Stimulated activated CD4-positive, alpha-beta T cell treated with anti-CD3 and anti-CD28 coated beads, Interleukin-15, amount 100 ng/mL, for 48 hours (primary cell): ENCODE measurements around the gene CCNG2.
"Not testable (repeated sequence)": the region's sequence is repeated elsewhere in the genome, so short reads cannot be mapped to it uniquely, and the experiment has no call there.

Experiments used
- DNase-seq, 2 donors: peaks; one replicate each; pipeline ENCODE4 v3.0.0-alpha.2; 2020; ENCODE audit warnings: low read depth in 2 of 2

The CCNG2 gene, protein sequence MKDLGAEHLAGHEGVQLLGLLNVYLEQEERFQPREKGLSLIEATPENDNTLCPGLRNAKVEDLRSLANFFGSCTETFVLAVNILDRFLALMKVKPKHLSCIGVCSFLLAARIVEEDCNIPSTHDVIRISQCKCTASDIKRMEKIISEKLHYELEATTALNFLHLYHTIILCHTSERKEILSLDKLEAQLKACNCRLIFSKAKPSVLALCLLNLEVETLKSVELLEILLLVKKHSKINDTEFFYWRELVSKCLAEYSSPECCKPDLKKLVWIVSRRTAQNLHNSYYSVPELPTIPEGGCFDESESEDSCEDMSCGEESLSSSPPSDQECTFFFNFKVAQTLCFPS

DNA sequence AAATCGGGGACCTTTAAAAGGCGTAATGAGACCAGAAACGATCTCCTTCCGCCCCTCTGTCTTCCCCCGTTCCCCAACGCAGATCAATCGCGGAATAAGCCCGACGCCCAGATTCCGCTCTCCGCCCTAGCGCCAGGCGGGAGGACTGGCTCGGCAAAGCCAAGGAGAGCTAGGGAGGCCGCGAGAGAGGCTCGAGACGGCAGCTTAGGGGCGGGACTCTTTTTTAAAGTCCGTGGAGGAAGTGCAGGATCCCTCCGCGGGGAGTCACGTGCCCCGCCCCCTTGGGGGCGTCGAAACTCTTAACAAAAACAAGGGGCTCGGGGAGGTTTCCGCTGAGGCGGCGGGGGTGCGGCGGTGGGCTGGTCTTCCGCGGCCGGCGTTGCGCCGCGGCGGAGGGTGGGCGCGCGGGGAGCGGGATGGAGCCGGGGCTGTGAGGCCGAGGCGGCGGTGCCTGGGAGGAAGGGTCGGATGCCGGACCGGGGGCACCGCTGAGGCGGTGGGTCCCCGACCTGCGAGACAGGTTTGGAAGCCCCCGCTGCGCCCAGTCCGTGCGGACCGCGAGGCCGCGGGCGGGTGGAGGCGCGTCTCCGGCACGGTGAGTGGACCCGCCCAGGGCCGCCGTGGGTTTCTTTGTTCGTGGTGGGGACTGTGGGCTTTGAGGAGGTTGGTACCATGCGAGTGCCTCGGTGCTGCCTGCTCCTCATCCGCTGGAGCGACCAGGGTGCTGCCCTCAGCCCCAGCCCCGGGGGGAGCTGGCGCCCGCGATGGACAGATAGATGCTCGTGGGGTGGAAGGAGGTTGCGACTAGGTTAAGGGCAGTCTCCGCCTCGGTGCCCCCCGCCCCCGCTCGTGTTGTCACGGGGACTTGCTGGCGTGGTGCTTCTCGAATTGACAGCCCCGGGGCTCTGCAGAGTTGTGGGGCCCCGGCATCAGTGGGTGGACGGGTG, at the start of gene CCNG2:
CCNG2 (plus strand) TSS at position 296 of the 947 bp plus-strand sequence. CDS start 1,326 bp downstream, outside the sequence.
- DNase-seq = peak; percentile 59 to 63

DNA sequence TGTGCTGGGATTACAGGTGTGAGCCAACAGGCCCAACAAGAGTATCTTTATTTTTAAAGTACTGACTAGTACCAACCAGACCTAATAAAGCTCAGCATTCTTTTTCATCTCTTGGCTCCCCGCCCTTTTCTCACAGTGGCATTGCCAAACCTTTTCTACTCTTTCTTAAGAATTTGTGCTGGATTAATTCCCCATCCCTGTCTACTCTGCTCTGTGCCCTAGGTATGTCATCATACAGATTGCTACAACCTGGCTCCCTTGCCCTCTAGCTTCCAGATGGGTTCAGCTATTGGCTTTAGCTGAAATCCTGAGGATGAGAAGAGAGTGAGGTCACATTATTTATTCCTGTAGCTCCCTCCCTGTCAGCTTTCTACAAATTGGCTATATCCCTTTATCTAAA, 46.3 kb upstream of the CCNG2 start:
- no peak for DNase-seq

DNA sequence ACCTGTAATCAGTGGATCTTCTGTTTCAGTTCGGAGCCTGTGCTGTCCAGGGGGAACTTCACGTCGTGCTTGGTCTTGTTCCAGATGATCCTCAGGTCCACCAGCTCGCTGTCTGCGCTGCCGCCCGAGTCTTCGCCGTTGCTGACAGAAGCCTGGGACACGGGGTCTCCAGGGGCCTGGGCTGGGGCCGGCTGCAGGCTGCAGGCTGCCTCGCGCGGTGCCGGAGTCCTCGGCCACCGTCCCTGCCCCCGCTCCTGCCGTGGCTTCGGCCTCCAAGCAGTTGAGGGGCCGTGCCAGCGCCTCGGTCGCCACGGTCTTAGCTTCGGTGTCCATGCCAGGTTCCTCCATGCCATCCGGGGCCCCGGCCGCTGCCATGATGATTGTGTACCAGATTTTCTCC, 43.9 kb upstream of the CCNG2 start:
- no peak for DNase-seq

DNA sequence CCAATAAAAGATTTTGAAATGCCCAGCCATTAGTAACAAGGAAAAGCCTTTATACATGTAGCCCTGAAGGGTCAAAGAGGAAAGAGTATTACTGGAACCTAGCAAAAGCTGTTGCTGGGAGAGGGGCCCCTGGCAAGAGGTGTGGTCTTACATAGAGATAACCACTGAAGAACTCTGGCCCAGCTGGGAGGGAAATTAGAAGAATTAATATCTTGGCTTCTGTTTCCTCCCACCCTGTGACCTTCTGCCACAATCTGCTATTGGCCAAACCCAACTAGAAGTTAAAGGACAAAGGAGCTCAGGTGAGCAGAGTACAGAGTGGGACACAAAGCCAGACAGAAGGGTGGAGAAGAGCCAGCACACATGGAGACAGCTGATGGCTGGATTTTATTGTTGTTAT, 39.3 kb upstream of the CCNG2 start:
- no peak for DNase-seq

DNA sequence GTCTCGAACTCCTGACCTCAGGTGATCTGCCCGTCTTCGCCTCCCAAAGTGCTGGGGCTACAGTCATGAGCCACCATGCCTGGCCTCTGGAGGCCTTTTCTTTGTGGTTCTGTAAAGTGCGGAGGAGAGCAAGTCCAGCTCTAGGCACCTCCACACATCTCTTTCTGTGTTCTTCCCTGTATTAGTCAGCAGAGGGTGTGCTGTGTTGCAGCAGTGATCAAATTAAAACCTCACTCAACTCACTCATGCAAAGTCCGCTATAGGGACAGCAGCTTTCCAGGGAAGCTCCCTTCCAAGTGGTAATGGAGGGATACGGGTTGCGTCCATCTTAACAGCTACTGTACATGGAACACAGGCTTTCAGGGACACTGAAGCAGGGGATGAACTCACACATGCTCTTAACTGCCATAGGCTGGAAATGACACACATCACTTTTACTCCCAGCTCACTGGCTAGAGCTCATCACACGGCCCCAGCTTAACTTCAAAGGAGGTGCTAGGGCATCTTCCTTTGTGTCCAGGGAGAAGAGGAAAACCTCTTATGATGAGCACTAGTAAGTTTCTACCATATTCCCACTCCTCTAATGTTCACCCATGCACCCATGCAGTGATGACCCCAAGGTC, 36.0 kb upstream of the CCNG2 start:
- DNase-seq = no peak

DNA sequence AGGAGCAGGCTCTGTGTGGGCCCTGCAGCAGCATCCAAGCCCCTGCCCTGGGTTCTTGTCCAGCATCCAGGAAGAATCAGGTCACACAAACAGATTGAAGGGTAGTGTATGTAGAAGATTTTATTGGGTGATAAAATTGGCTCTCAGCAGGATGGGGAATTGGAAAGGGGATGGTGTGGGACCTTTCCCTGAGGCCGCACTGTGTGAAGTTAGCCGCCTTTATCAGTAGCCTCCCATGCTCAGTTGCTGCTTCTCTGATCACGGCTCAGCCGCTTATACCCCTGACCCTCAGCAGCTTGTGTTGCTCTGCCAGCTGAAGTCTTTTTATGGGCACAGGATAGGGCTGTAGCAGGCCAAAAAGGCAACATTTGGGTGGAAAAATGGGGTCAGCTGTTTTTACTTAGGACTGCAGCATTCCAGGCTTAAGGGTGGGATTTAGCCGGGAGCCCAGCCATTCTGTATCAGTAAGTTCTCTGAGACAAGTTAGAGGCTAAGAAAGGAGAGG, 35.2 kb upstream of the CCNG2 start:
- DNase-seq = no peak

DNA sequence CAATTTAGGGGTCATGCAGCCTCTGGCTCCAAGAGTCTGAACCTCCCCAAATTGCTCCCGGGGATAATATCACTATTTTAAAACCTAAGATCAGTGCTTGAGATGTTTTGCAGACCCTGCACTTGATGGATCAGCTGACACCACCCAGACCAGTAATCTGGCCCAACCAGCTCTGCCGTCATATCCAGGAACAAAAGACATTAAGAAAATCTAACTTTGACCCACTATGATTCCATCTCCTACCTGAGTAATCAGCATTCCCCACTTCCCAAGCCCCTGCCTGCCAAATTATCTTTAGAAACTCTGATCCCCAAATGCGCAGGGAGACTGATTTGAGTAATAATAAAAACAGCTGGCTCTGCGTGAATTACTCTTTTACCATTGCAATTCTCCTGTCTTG, 34.4 kb upstream of the CCNG2 start:
- no peak for DNase-seq

DNA sequence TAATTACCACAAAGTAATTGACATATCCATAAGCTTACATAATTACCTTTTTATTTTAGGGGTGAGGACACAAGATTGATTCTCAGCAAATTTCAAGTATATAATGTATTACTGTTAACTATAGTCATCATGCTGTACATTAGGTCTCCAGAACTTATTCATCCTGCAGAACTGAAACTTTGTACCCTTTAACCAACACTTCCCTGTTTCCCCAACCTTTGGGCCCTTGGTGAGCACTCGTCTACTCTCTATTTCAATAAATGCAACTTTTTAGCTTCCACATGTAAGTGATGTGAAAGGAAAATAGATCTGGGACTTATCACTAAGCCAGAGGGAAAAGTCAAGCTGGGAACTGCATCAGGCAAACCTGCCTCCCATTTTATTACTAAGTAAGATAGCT, 33.6 kb upstream of the CCNG2 start:
- no peak for DNase-seq

DNA sequence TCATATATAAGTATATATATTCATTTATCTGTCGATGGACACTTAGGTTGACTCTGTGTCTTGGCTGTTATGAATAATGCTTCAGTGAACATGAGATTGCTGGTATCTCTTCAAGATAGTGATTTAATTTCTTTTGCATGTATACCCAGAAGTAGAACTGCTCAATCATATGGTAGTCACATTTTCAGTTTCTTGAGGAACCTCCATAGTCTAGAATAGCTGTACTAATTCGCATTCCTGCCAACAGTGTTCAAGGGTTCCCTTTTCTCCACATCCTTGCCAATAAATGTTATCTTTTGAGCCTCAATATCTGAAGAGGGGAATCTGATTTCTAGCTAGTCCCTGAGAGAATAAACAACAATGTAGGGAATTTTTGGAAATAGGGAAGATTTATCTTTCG, 32.4 kb upstream of the CCNG2 start:
- DNase-seq = no peak

DNA sequence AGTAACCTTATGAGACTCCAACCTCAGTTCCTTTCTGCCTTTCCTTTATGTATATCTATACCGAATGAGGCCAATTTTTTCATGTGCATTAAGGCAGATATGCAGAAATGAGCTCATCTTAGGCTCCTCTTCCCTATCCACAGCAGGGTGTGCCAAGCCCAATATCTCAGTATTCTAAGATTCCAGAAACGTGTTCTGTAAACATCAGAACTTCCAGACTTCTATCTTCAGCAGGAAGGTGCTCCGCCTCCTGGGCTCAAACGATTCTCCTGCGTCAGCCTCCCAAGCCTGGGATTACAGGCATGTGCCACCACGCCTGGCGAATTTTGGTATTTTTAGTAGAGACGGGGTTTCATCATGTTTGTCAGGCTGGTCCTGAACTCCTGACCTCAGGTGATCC, 31.0 kb upstream of the CCNG2 start:
- DNase-seq = no peak

DNA sequence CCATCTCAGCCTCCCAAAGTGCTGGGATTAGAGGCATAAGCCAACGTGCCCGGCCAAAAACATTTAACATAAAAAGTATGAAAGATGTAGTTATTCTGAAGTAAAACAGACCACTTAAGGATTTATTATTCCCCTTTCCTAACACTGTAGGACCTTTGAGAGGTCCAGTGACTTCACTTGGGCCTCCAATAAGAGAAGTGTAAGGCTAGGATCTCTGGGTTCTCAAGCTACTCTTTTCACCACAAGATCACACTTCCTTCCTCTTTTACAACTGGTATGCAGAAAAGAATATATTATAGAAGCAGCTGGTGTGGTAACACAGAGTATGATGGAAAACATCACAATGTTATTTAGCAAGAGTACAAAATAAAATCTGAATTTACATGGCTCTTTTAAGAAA, 30.2 kb upstream of the CCNG2 start:
- DNase-seq = no peak

DNA sequence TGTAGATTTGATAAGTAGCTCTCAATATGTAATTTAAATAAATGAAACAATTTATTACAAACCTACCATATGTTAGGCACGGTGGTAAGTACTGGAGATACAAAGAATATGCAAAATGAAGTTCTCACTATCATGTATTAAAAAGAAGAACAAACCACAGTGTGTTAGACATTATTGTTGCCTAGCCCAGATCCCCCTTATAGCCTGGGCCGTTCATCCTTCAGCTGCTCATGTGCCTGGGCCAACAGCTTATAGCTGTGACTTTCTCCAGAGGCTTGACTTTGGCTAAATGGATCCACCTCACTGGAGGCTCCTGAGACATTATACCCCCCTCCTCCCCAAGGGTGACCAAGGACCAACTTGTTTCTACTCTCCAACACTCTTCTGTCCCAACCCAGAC, 29.8 kb upstream of the CCNG2 start:
- DNase-seq = no peak

DNA sequence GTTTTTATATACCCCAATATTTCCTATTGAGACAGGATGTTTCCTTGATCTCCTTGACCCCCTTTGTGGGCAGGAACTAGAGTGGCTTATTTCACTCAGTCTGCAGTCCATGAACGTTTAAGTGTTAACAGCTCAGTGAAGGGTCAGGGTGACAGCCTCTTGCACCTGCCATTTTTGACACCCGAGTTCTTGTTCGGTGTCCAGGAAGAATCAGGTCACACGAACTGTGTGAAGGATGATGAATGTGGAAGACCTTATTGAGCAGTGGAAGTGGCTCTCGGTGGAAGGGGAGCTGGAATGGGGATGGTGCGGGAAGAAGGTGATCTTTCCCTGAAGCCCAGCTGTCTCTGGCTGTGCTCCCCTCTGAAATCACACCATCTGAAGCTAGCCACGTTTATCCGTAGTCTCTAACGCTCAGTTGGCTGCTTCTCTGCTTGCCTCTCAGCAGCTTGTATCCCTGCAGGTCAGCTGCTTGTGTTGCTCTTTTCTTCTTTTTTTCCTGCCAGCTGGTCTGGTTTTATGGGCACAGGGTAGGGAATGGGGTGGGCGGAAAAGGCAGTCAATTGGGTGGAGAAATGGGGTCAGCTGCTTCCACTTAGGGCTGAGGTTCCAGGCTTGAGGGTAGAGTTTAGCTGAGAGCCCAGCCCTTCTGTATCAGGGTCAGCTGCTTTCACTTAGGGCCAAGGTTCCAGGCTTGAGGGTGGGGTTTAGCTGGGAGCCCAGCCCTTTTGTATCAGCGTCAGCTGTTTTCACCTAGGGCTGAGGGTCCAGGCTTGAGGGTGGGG, 29.0 kb upstream of the CCNG2 start:
- DNase-seq = no peak

DNA sequence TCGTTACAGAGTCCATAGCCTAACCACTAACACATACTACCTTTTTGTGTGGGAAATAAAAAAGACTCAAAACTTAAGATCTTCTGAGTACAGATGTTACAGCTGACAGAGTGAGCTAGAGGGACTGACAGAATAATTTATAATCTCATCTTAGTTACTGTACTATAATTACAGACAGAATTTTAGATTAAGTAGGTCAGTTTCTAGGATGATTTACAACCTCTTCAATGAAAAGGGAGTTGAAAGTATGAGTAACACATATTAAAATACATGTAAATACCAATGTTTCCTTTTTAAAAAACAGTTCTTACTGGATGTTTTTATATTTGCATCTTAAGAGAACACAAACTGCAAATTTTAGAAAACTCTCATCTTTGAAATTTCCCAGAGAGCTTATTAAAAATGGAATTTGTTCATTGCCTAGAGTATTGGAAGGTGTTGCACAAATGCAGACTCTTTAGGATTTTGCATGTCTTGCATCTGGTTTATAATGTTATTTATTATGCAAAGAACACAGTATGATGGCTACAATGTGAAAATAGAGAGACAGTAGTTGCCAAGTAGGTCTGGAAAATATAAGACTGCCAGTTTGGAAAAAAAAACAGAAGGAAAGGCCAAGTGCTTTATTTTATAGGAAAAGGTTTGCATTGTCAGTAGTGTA, 24.2 kb upstream of the CCNG2 start:
- DNase-seq = no peak

DNA sequence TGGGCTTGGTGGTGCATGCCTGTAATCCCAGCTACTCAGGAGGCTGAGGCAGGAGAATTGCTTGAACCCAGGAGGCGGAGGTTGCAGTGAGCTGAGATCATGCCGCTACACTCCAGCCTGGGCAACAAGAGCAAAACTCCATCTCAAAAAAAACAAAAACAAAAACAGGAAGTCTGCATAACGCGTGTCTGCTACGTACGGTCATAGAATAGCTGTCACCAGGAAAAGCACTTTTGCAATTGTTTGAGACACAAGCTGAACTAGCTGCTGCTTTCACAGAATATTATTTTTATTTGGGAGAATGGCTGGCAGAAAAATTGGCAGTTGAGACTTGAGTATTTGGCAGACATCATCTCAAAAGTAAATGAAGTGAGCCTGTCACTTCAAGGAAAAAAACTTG, 19.6 kb upstream of the CCNG2 start:
- DNase-seq = not testable (repeated sequence)

DNA sequence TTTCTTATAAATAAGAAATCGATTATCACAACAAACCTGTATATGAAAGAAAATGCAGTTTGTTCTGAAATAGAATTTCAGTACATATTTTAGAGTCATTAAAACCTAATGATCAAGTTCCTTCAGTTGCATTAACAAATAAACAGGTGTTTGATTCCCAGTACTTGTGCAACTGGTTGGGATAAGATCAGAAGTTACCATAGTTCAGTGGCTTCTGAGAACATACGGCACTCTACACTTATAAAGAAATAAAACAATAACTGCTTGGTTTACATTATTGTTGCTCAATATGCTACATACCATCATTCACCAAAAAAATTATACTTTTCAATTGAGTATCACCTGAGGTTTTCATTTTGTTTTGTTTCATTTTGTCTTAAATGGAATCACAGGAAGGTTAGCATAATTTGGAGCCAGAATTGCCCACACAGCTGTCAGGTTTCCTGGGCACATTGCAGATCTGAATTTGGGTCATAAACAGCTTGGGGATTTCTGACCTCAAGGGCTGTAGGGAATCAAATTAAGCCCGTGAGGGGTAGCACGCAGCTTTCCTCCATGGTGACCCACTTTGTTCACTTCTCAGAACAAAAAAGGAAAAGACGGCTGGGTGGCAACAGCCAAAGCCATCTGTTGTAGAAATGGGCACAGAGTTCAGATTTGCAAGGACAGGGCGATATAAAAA, 14.9 kb upstream of the CCNG2 start:
- no peak for DNase-seq

DNA sequence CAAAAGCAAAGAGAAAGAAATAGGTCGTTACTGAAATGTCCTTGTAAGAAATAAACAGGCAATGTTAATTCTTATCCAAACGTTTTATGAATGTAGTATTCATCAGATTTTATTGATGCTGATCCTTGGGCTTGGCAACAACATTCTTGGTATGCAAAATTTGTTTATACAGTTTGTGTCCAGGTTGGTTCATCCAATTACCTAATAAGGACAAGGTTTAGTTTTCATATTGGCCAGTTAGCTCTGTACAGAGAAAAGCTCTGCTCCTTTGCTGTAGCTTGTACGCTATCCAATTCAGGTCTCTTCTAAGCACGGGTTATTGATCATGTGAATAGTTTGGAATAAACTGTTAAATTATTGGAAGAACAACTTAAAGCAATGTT, 14.4 kb upstream of the CCNG2 start:
- DNase-seq = no peak

DNA sequence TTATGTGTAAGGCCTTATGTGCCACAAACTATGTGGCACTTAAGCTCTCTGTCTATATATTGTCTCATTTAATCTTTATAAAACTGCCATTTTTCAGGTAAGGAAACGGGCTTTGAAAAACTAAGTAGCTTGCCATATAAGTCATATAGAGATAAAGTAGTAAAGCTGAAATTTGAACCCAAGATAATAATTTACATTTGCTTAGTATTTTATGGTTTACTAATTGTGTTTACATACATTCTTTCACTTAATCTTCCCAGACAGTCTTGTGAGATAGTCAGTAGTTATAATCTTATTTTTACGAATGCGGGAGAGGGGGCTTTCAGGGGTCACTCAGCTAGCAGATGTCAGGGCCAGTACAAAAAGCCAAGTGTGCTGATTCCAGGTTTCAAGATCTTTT, 13.9 kb upstream of the CCNG2 start:
- no peak for DNase-seq

DNA sequence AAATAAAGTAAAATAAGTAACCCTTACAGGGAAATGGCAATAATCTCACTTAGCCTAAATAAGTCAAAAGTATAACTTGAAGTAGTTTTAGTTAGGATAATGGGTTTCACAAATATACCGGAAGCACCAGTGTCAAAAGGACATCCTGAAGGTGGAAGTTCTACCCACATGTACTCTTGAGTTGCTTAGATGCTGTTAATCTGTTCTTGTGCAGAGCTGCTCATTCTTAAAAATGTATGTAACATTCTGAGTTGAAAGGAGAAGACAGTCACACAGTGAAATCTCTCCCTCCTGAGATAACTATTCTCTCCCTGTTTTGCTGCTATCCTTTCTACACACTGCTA, 11.2 kb upstream of the CCNG2 start:
- no peak for DNase-seq
